HepG2 (cell line): ENCODE measurements around the gene GOLGA7B. TPM values are rescaled to one million over a fixed set of nuclear protein-coding genes. Genes with fewer than 3 reads are reported as not detected.

Experiments
- ATAC-seq: fragments of 200-7000 bp; cut with Tn5 transposase; 3 replicates; pipeline ENCODE4 v1.9.1; 2020; ENCODE audit warnings: mild to moderate bottlenecking, moderate library complexity
- BruUV-seq: library from RNA; stranded (reverse); fragments of 400-500 nt; replicated peaks from 2 replicates; lab custom pipeline; 2021; lab: Mats Ljungman, UMichigan
- CTCF ChIA-PET: fragments of 300-600 bp; formaldehyde crosslinking; extraction: SDS; loops from one replicate; lab custom pipeline; 2021; ENCODE audit warnings: low total read pairs, inconsistent platforms, low intra/inter-chr PET ratio; lab: Yijun Ruan, JAX
- POLR2A ChIA-PET: fragments of 350-600 bp; sonication (Branson Sonifier 250); formaldehyde crosslinking; loops from one replicate; lab custom pipeline; 2020; ENCODE audit warnings: antibody characterized with exemption, inconsistent platforms; lab: Yijun Ruan, JAX
- DNase-seq: peaks from one replicate; pipeline ENCODE4 v3.0.0-alpha.2; 2015; ENCODE audit warnings: low spot score
- FAIRE-seq: peaks from 3 replicates; lab custom pipeline; 2011; peaks lifted over from hg19 to GRCh38; lab: Jason Lieb, UNC
- H2AFZ ChIP-seq: one replicate; pipeline ENCODE4 v1.6.1; 2011; ENCODE audit warnings: low read length, inconsistent platforms
- H3K27ac ChIP-seq: fragments of 300-600 bp; 3 replicates; pipeline ENCODE4 v1.8.0; 2011; ENCODE audit warnings: mixed run types, mild to moderate bottlenecking, mixed read lengths, low read length, inconsistent platforms; ENCODE audit not compliant: insufficient read depth; ENCODE audit errors: extremely low read length
- H3K27me3 ChIP-seq, 2 experiments: fragments of 200-600 bp in 1 of 2; 2 replicates in 1 of 2; 3 replicates in 1 of 2; pipeline versions ENCODE4 v1.6.0 to v1.8.0; 2011; ENCODE audit warnings: low read length in 2 of 2, mild to moderate bottlenecking in 2 of 2, moderate library complexity in 2 of 2, inconsistent platforms in 1 of 2; ENCODE audit not compliant: insufficient read depth in 2 of 2, control insufficient read depth in 1 of 2
- H3K36me3 ChIP-seq, 2 experiments: fragments of 200-600 bp in 1 of 2; replicated peaks in 1 of 2; 2 replicates in 1 of 2; 3 replicates in 1 of 2; pipeline versions ENCODE4 v1.5.1 to v1.8.0; 2011; ENCODE audit warnings: low read length in 2 of 2, inconsistent platforms in 1 of 2; ENCODE audit not compliant: insufficient read depth in 2 of 2, control insufficient read depth in 1 of 2
- H3K4me1 ChIP-seq: 2 replicates; pipeline ENCODE4 v1.5.1; 2012; ENCODE audit warnings: low read length, inconsistent platforms; ENCODE audit not compliant: insufficient read depth
- H3K4me2 ChIP-seq: 2 replicates; pipeline ENCODE4 v1.6.0; 2011; ENCODE audit warnings: low read depth, low read length, inconsistent platforms
- H3K4me3 ChIP-seq, 3 experiments: fragments of 200-600 bp in 1 of 3; sonication (generic), shearing (Covaris generic) in 1 of 3; replicated peaks in 1 of 3; 2 replicates each; pipeline ENCODE4 v1.5.1; 2011 to 2016; ENCODE audit warnings: low read length in 3 of 3, inconsistent platforms in 2 of 3, low read depth in 2 of 3, mild to moderate bottlenecking in 2 of 3, control low read depth in 1 of 3, mixed read lengths in 1 of 3; ENCODE audit not compliant: insufficient read depth in 1 of 3
- H3K79me2 ChIP-seq: one replicate; pipeline ENCODE4 v1.6.1; 2011; ENCODE audit warnings: low read length, inconsistent platforms; ENCODE audit not compliant: insufficient read depth
- H3K9ac ChIP-seq: 2 replicates; pipeline ENCODE4 v1.6.0; 2011; ENCODE audit warnings: mild to moderate bottlenecking, low read depth, low read length, inconsistent platforms; ENCODE audit not compliant: insufficient read depth
- H3K9me3 ChIP-seq: 2 replicates; pipeline ENCODE4 v1.5.1; 2012; ENCODE audit warnings: mild to moderate bottlenecking, low read length
- H4K20me1 ChIP-seq: 2 replicates; pipeline ENCODE4 v1.6.0; 2011; ENCODE audit warnings: inconsistent platforms, mild to moderate bottlenecking, low read length, moderate library complexity; ENCODE audit not compliant: insufficient read depth
- EED ChIP-seq: sonication (generic); formaldehyde crosslinking; IDR thresholded peaks from 2 replicates; pipeline ENCODE4 v1.5.0; 2020; ENCODE audit warnings: mild to moderate bottlenecking, missing genetic modification reagents
- ETV6 ChIP-seq: sonication (generic); formaldehyde crosslinking; conservative IDR thresholded peaks from 2 replicates; pipeline ENCODE4 v1.4.0; 2020; ENCODE audit warnings: missing genetic modification reagents
- JUND ChIP-seq: sonication (generic); formaldehyde crosslinking; IDR thresholded peaks from 2 replicates; pipeline ENCODE4 v1.8.0; 2022; ENCODE audit warnings: mild to moderate bottlenecking, missing genetic modification reagents
- SYNCRIP ChIP-seq: fragments of 200-400 bp; formaldehyde crosslinking; IDR thresholded peaks from 2 replicates; pipeline ENCODE4 v1.6.1; 2018; ENCODE audit warnings: mild to moderate bottlenecking, low read depth, low read length; ENCODE audit not compliant: insufficient read depth
- ZNF160 ChIP-seq: sonication (generic); formaldehyde crosslinking; IDR thresholded peaks from 2 replicates; pipeline ENCODE4 v1.8.0; 2022; ENCODE audit warnings: mild to moderate bottlenecking, inconsistent platforms, missing genetic modification reagents
- ZNF44 ChIP-seq: sonication (generic); formaldehyde crosslinking; IDR thresholded peaks from 2 replicates; pipeline ENCODE4 v1.5.1; 2020; ENCODE audit warnings: mild to moderate bottlenecking, missing genetic modification reagents
- WGBS: methylation state at CpG from one replicate; pipeline ENCODE4 v1.1.6; 2017; ENCODE audit warnings: low lambda C conversion rate; 5-methylcytosine and 5-hydroxymethylcytosine counted together
- in situ Hi-C: cut with HindIII; loops from 2 replicates; pipeline ENCODE4 v1.10.0; 2017; ENCODE audit warnings: low pct_unique_long_range_greater_than_20kb; ENCODE audit not compliant: extremely low pct_ligation_motif_present
- intact Hi-C: fragments of 100-400 bp; cut with micrococcal nuclease; formaldehyde crosslinking; loops from one replicate; pipeline ENCODE4 v1.10.0; 2022; ENCODE audit not compliant: unreplicated experiment
- polyA plus RNA-seq, 8 experiments: library from polyadenylated mRNA; depleted of rRNA in 3 of 8; stranded (reverse) in 7 of 8; unstranded in 1 of 8; fragments of >200 nt; fragmentation: Illumina TruSeq in 4 of 8; extraction: Trizol in 4 of 8; gene quantifications; 2 replicates each; pipeline versions ENCODE4 v1.2.1 to v1.2.3, GENCODE V29; 2011 to 2016; ENCODE audit warnings: low read depth in 4 of 8, missing spikeins in 1 of 8, mixed read lengths in 1 of 8; ENCODE audit not compliant: insufficient read depth in 1 of 8
- total RNA-seq, 5 experiments: library from RNA; depleted of rRNA; stranded (reverse); fragments of >200 nt; fragmentation: Illumina TruSeq; extraction: Trizol; gene quantifications; 2 replicates each; pipeline ENCODE4 v1.2.3, GENCODE V29; 2016; ENCODE audit warnings: low read depth in 1 of 5
- TF ChIP-seq, protein P1 (sequence below): sonication (generic); formaldehyde crosslinking; IDR thresholded peaks from 2 replicates; pipeline ENCODE4 v1.9.0; 2022; ENCODE audit warnings: missing genetic modification reagents, mild to moderate bottlenecking, borderline replicate concordance

GOLGA7B gene
- total and polyA plus RNA-seq, 2 of the 13 experiments (the other 11 are each of a cell fraction or from before 2014, with no cell fraction given): not detected

GRCh38 chr10:97880109-97880508 is 30.5 kb downstream of the GOLGA7B start:
- Histone ChIP-seq H3K4me2 (no peak overlapping the region), H3K9ac (no peak overlapping the region), H3K79me2 (no peaks in the 10 kb centered on the region), H2AFZ (no peak overlapping the region), H3K4me3 (no peak overlapping the region), H3K4me1 (no peaks in the 10 kb centered on the region), H3K9me3 (no peaks in the 10 kb centered on the region), H3K27me3 (peaks cover 7 to 29% of the 10 kb centered on the region in 2 experiments; a peak in 3 of 5 replicates), H3K36me3 (no peaks in the 10 kb centered on the region), H4K20me1 (no peaks in the 10 kb centered on the region), H3K27ac (no peak overlapping the region)
- ChIA-PET POLR2A (no interaction called here), CTCF (no interaction called here)
- FAIRE-seq: no peak
- no TSS peak for BruUV-seq
- intact Hi-C loops (no loop called here), in situ Hi-C loops (no loop called here)
- TF ChIP-seq ETV6 (CRISPR knock-in tag): no peak
- no peak for TF ChIP-seq SYNCRIP
- no peak for TF ChIP-seq ZNF160
- TF ChIP-seq, protein P1, sequence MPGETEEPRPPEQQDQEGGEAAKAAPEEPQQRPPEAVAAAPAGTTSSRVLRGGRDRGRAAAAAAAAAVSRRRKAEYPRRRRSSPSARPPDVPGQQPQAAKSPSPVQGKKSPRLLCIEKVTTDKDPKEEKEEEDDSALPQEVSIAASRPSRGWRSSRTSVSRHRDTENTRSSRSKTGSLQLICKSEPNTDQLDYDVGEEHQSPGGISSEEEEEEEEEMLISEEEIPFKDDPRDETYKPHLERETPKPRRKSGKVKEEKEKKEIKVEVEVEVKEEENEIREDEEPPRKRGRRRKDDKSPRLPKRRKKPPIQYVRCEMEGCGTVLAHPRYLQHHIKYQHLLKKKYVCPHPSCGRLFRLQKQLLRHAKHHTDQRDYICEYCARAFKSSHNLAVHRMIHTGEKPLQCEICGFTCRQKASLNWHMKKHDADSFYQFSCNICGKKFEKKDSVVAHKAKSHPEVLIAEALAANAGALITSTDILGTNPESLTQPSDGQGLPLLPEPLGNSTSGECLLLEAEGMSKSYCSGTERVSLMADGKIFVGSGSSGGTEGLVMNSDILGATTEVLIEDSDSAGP: no peak
- TF ChIP-seq JUND (CRISPR knock-in tag): no peak
- TF ChIP-seq ZNF44 (CRISPR knock-in tag): no peak
- TF ChIP-seq EED (CRISPR knock-in tag): no peak
- WGBS: no CpG with 5 or more reads among the region's 10 CpGs
- no peak for DNase-seq
- ATAC-seq: no peak
